DMS 273 (cell line): Measurements from ENCODE around the gene TMEM168.
"Not testable (repeated sequence)": the region's sequence is repeated elsewhere in the genome, so short reads cannot be mapped to it uniquely, and the experiment has no call there.

Source experiments
- DNase-seq: peaks from one replicate; lab custom pipeline; 2025; ENCODE audit not compliant: unreplicated experiment; lab: John Stamatoyannopoulos, UW

TMEM168 gene

DNA sequence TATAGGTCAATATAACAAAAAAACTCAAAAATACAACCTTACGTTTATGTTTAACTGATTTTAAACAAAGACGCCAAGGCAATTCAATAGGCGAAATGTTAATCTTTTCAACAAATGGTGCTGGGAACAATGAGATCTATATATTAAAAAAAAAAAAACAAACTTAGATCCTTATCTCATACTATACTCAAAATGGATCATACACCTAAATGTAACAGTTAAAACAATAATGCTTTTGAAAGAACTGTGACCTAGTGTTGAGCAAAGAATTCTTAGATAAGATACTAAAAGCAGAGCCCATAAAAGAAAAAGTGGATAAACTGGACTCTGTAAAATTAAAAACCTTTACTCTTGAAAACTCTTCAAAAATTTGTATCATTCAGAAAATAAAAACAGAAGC lies 8.6 kb downstream of the TMEM168 start:
- no peak for DNase-seq

DNA sequence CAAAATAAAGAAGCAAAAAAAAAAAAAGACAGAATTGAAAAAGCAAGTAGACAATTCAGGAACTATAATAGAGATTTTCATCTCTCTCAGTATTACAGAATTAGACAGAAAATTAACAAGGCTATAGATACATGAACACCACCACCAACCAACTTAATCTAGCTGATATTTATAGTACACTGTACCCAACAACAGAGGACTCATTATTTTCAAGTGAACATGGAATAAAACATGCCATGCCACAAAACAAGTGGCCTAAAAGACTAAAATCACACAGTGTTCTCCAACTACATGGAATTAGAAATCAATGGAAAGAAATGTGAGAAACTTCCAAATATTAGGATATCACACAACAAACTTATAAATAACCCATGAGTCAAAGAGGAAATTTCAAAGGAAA lies 9.1 kb downstream of the TMEM168 start:
- no peak for DNase-seq

DNA sequence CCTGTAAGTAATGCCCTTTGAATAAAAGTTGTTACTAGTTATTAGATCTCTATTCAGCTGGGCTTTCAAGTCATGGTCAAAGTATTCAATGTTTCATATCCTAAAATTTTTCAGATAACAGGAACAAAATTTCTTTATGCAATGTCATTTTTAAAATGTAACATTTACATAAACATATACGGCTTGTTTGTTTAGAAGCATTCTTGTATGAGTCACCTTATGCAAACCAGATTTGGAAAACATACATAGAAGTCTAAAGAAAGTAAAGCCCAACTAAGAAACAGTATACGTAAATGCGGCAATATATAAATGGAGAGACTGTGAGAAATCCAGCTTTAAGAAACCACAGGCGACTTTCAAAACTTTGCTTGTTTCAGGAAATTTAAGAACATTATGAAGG lies 10.5 kb downstream of the TMEM168 start:
- DNase-seq = no peak

GRCh38 chr7:112777406-112777805 lies 12.8 kb downstream of the TMEM168 start:
- no peak for DNase-seq

DNA sequence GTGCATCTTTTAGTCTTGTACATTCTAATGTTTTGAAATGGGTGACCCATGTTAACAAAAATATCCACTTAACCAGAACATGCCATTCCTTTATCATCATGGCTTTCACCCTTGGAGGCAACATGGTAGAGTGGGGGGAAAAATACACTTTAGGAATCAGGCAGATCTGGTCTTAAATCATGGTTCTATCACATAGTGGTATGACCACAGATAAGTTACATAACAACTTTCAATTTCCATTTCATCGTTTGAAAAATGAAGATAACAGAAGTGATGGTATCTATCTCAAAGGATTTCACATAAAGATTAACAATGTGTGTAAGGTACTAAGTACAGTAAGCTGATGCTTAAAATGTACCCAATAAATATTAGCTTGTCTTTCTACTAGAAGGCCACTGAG lies 19.0 kb downstream of the TMEM168 start:
- DNase-seq = no peak

DNA sequence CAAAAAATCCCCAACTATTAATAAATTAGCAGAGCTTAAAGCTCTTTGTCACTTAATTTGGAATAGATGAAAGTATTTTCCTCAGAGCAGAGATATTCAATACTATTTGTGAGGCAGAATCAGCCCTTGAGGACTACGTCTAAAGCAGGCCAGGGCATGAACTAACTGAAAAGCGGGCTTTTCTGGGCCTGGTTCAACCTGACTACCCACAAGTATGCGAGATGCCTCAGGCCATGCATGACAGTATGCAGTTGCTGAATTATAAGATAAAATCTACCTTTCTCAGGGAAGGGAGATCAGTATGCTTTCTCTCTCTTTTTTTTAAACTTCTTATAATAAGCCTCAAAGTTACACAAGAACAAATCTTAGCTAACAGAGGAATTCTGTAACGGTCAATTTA lies 20.1 kb downstream of the TMEM168 start:
- no peak for DNase-seq

DNA sequence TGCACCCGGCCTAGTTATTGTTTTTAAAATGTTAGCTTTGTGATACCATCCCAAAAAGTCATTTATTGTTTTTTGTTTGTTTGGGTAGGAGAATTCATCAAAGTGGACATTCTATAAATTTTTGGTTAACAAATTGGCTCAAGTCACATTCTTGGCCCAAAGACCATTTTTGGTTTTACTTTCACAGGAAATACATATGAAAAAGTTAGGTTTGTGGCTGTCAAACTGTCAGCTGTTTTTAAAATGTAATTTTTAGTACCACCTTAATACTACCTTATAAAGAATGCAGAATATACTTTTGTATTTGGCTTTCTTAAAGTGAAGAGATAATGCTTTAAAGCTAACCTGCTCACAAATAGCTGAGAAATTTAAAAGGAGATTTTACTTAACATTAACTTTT lies 25.1 kb downstream of the TMEM168 start:
- DNase-seq = no peak

DNA sequence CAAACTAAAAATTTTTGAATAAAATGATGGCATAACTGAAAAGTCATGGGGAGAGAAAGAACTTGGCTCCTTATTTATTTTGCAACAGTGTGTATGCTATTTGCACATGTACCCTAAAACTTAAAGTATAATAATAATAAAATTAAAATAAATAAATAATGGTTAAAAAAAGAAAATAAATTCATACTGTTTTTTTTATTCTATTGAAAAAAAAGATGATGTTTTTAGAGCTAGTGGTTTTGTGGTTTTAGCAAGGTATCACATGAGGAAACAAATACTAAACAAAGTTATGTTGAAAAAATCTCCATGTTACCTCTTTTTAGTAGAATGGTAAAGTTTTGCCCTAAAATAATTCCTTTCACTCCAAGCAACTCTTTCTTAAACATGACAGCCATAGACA lies 26.2 kb downstream of the TMEM168 start:
- no peak for DNase-seq

- no peak for DNase-seq
These were observed 26.9 kb downstream of the TMEM168 start for GRCh38 chr7:112763298-112763697.

DNA sequence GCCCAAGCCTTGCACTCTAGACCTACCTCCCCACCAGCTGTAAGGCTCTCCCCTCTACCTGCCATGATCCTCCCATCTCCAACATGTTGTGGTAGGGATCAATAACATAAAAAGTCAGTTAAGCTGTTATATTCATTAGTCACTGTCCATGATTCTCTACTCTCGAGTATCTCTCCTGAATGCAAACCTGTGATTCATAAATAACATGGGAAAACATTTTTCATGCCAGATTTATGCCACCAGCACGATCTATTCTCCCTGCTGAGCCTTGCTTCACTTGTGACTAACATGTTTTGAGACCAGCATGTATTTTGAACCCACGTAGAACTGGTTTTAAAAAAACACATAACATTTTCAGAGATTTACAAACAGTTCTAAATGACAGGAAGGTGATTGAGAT lies 30.3 kb downstream of the TMEM168 start:
- DNase-seq = no peak

DNA sequence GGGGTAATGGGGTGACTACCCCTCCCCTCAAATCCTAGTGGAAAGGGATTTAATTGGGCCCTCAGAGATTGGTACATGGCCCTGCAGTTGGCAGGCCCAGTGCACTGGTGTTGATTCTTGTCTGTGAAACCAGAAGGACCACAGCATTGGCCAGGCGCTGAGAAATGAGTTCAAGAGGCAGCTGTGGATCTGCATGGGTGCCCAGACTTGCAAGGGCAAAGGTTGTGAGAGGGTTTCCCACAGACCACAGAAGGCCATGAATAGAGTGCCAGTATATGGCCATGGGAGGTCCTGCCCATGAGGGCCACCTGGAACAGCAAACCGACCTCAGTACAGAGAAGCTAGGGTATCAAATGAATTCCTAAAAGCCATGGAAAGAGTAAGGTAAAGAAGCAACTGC lies 32.9 kb downstream of the TMEM168 start:
- no peak for DNase-seq

GRCh38 chr7:112753298-112753697 lies 36.9 kb downstream of the TMEM168 start:
- no peak for DNase-seq

DNA sequence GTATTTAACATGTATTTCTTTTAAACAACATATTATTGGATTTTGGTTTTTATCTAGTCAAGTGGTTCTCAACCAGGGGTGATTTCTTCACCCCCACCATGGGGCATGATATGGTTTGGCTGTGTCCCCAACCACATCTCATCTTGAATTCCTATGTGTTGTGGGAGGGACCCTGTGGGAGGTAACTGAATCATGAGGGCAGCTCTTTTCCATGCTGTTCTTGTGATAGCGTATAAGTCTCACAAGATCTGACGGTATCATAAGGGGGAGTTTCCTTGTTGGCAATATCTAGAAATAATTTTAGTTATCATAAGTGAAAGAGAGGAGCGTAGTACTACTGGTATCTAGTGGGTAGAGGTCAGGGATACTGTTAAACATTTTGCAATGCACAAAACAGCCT lies 37.6 kb downstream of the TMEM168 start:
- no peak for DNase-seq

DNA sequence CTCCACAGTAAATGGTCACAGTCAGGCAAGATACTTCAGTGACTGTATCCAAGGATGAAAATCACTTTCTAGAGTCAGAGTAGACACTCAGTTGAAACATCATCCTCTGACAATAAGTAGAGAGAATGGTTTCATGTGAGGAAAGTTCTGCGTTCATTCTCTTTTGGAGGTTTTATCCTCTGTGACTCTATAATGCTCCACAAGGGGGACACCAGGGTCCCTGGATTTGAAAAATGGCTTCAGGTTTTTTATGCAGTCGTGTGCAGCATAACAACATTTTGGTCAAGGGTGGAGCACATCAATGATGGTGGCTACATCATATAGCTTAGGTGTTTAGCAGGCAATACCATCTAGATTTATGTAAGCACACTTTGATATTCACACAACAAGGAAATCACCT lies 40.4 kb downstream of the TMEM168 start:
- peak; percentile 18 for DNase-seq

DNA sequence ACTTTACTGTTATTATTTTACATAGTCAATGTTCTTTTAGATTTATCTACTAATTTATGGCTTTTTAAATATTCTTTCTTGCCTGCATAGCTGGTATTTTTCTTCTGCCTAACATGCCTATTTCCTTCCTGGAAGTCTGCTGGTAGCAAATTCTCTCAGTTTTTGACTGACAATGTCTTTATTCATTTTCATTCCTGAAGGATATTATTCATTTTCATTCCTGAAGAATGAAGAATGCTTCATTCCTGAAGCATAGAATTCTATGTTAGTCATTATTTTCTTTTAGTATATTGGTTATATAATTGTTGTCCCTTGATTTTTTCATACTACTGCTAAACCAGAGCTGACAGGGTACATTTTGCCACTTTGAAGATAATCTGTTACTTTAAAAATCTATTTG lies 41.8 kb downstream of the TMEM168 start:
- no peak for DNase-seq

DNA sequence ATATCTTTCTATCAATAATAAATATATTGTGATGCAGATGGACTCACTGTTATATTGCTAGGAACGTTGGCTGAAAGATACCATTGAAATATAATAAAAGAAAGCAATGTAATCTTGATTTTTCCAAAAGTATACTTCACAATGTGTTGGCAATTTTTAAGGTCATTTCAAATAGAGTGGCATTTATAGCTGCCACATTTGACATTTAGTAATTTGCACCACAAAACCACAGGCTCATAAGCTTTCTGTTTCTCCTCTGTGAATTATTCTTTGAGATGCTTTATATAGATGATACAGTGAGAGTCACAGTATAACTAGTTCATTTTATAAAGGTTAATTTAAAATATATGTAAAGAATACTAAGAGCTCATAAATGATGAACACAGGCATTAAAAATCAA lies 44.6 kb downstream of the TMEM168 start:
- no peak for DNase-seq

- peak; percentile 45 for DNase-seq
These were observed 45.4 kb downstream of the TMEM168 start for GRCh38 chr7:112744818-112745217.

- DNase-seq = no peak
These were observed 46.4 kb downstream of the TMEM168 start for GRCh38 chr7:112743811-112744210.

DNA sequence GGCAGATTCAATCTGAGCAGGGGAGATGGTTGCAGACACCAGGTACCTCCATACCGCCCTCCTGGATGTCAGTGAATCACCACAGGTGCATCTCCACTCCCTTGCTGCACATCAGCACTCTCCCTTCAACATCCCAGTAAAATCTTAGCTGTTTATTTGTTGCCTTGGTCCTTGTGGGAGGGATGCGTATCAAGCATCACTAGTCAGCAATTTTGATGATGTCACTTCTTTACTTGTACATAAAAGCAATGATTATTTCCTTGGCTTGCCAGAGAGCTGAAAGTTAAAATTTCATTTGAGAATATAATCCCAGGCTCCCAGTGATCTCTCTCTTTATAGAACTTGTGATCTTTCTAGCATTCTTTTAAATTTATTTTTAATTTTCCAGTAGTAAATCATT lies 49.5 kb downstream of the TMEM168 start:
- DNase-seq = no peak

DNA sequence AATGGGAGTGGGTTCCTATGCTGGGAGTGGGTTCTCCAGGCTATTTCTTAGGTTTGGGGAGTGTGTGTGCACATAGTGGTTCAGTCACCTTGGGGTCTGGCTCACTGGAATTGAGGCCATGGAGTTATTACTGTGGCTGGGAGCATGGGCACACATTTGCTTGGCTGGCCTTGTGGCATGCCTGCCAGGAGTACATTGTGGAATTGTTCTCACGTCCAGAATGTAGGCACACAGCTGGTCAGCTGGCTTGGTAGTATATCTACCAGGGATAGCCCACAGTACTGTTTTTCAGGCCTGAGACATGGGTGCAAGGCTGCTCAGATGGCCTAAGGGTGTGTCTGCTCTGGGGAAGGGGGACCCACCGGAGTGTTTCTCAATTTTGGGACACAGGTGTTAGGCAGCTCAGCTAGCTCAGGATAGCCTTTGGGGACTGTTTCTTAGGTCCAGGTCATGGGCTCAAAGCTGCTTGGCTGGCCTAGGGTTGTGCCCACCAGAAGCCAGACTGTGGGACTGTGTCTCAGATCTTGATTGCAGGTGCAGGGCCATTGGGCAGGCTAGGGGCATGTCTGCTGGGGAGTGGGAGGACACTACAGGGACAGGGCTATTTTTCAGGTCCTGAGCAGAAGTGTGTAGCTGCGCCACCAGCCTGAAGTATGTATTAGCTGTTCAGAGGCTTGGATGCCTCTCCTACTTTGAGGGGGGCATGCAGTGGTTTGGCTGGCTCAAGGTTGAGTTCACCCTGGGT lies 50.6 kb downstream of the TMEM168 start:
- no peak for DNase-seq

GRCh38 chr7:112735261-112735660 lies 54.9 kb downstream of the TMEM168 start:
- no peak for DNase-seq

GRCh38 chr7:112731324-112731723 lies 58.9 kb downstream of the TMEM168 start:
- DNase-seq = not testable (repeated sequence)

DNA sequence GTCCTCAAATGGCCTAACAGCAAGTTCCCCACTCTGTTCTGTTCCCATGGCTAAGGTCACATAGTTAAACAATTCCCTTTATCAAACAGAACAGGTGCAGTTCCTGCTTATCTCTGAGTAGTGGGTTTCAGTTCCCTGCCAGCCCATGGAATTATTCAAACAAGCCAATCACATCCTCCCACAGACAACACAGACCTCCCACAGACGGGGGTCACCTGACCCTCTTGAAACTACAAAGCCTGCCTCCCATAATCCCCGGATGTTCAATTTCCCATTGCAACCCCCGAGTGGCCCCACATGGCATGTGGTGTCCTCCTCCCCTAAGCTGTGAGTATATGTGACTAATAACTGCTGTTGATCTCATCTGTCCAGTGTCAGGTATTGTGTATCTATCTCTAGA lies 64.1 kb downstream of the TMEM168 start:
- peak; percentile 49 for DNase-seq
